ENCODE data around the gene PRKN.

PRKN gene

DNA sequence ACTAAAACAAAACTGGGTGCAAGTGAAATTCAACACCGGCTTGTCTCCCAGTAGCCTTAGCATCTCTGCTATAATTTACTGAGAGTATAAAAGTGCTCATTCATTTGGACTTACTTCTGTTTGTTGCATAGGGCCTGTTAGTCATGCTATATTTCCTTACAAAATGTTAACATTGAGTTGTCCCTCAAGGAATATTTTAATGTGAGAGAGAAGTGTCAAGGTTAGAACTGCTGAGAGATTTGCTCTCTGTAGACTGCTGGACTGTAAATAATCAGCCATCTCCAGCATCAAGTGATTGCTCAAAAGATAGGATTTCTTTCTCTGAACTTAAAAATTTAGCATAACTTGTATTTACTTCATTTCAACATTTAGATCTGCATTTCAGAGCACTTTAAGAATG lies 1125.2 kb downstream of the PRKN start:
- no peaks in the 10 kb centered on the region for H3K9me3 ChIP-seq (ENCODE audit: control insufficient read depth, insufficient read depth, low read depth, low read length)
- ChIA-PET CTCF (interaction anchor here (0.6 to 0.9 kb wide), 3 partner anchors 15 to 333 kb away, joined by 3 to 4 read pairs (median 3); no protein-coding TSS in a partner anchor), POLR2A (no interaction called here)
- H3K4me3 ChIP-seq (ENCODE audit: low read depth, low read length): no peak overlapping the region
- TF ChIP-seq ZNF37A (tag by site-specific recombination; IDR thresholded peaks at IDR 0.05) (no peak), ZNF449 (tag by site-specific recombination; IDR thresholded peaks at IDR 0.05) (no peak), ZNF391 (tag by site-specific recombination; IDR thresholded peaks at IDR 0.05; ENCODE audit: borderline replicate concordance, low read depth) (no peak), ZBTB26 (tag by site-specific recombination; optimal IDR thresholded peaks at IDR 0.05) (no peak), SALL2 (tag by site-specific recombination; IDR thresholded peaks at IDR 0.05; ENCODE audit: borderline replicate concordance) (no peak), ZNF548 (tag by site-specific recombination; IDR thresholded peaks at IDR 0.05) (no peak), ZBTB6 (tag by site-specific recombination; IDR thresholded peaks at IDR 0.05) (no peak), ZNF23 (tag by site-specific recombination; IDR thresholded peaks at IDR 0.05; ENCODE audit: borderline replicate concordance) (no peak), ZNF530 (tag by site-specific recombination; IDR thresholded peaks at IDR 0.05; ENCODE audit: low read depth) (no peak)
- H3K4me1 ChIP-seq (ENCODE audit: control insufficient read depth, insufficient read depth, low read length): 0 out of 2 replicates have a peak, but pooled peaks cover 5% of the 10 kb centered on the region
- no peak overlapping the region for H3K27ac ChIP-seq (ENCODE audit: extremely low read depth, low read depth, low read length)
- H3K36me3 ChIP-seq (ENCODE audit: control insufficient read depth in 2 of 2, insufficient read depth in 1 of 2, low read length in 2 of 2): no peaks in the 10 kb centered on the region

DNA sequence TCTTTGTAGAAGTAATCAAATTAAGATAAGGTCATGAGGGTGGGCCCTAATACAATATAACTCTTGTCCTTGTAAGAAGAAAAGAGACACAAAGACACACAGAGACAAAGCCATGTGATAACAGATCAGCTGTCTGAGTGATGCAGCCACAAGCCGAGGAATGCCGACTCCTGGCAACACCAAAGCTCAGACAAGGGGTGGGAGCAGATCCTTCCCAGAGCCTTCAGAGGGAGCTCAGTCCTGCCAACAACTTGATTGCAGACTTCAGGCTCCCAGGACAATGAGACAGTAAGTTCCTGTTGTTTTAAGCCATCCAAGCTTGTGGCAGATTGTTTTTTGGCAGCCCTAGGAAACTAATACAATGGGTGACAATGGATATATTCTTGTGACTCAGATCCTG lies 1128.7 kb downstream of the PRKN start:
- no peak overlapping the region for H3K27ac ChIP-seq (ENCODE audit: extremely low read depth, low read depth, low read length)
- no peak overlapping the region for H3K4me3 ChIP-seq (ENCODE audit: low read depth, low read length)
- no peak for TF ChIP-seq FEZF1 (tag by site-specific recombination; IDR thresholded peaks at IDR 0.05)
- TF ChIP-seq IKZF3 (tag by site-specific recombination; IDR thresholded peaks at IDR 0.05): no peak
- TF ChIP-seq ZIC2 (tag by site-specific recombination; IDR thresholded peaks at IDR 0.05): no peak
- TF ChIP-seq ZNF561 (tag by site-specific recombination; IDR thresholded peaks at IDR 0.05; ENCODE audit: borderline replicate concordance): no peak
- no peak for TF ChIP-seq ZNF248 (tag by site-specific recombination; IDR thresholded peaks at IDR 0.05)
- TF ChIP-seq, protein P1, sequence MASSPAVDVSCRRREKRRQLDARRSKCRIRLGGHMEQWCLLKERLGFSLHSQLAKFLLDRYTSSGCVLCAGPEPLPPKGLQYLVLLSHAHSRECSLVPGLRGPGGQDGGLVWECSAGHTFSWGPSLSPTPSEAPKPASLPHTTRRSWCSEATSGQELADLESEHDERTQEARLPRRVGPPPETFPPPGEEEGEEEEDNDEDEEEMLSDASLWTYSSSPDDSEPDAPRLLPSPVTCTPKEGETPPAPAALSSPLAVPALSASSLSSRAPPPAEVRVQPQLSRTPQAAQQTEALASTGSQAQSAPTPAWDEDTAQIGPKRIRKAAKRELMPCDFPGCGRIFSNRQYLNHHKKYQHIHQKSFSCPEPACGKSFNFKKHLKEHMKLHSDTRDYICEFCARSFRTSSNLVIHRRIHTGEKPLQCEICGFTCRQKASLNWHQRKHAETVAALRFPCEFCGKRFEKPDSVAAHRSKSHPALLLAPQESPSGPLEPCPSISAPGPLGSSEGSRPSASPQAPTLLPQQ (tag by site-specific recombination; IDR thresholded peaks at IDR 0.05): no peak
- TF ChIP-seq GLI2 (tag by site-specific recombination; IDR thresholded peaks at IDR 0.05; ENCODE audit: borderline replicate concordance, low read depth): no peak
- TF ChIP-seq TRIM28 (IDR thresholded peaks at IDR 0.05; ENCODE audit: borderline replicate concordance, low read length): no peak
- TF ChIP-seq ZNF16 (tag by site-specific recombination; IDR thresholded peaks at IDR 0.05; ENCODE audit: low read depth): no peak
- TF ChIP-seq ZNF148 (tag by site-specific recombination; IDR thresholded peaks at IDR 0.05; ENCODE audit: borderline replicate concordance): no peak
- TF ChIP-seq, protein P2, sequence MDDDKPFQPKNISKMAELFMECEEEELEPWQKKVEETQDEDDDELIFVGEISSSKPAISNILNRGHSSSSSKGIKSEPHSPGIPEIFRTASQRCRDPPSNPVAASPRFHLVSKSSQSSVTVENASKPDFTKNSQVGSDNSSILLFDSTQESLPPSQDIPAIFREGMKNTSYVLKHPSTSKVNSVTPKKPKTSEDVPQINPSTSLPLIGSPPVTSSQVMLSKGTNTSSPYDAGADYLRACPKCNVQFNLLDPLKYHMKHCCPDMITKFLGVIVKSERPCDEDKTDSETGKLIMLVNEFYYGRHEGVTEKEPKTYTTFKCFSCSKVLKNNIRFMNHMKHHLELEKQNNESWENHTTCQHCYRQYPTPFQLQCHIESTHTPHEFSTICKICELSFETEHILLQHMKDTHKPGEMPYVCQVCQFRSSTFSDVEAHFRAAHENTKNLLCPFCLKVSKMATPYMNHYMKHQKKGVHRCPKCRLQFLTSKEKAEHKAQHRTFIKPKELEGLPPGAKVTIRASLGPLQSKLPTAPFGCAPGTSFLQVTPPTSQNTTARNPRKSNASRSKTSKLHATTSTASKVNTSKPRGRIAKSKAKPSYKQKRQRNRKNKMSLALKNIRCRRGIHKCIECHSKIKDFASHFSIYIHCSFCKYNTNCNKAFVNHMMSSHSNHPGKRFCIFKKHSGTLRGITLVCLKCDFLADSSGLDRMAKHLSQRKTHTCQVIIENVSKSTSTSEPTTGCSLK (tag by site-specific recombination; IDR thresholded peaks at IDR 0.05): no peak
- TF ChIP-seq ZNF670 (tag by site-specific recombination; IDR thresholded peaks at IDR 0.05; ENCODE audit: low read depth): no peak
- no peak for TF ChIP-seq SP3 (tag by site-specific recombination; IDR thresholded peaks at IDR 0.05)
- no peak for TF ChIP-seq ZNF48 (tag by site-specific recombination; IDR thresholded peaks at IDR 0.05)
- ChIA-PET CTCF (interaction anchor here (0.5 to 0.6 kb wide), 2 partner anchors 11 to 227 kb away, joined by 3 to 4 read pairs; no protein-coding TSS in a partner anchor), POLR2A (no interaction called here)
- H3K9me3 ChIP-seq (ENCODE audit: control insufficient read depth, insufficient read depth, low read depth, low read length): no peaks in the 10 kb centered on the region
- H3K36me3 ChIP-seq (ENCODE audit: control insufficient read depth in 2 of 2, insufficient read depth in 1 of 2, low read length in 2 of 2): no peaks in the 10 kb centered on the region
- 0 out of 2 replicates have a peak, but pooled peaks cover 5% of the 10 kb centered on the region for H3K4me1 ChIP-seq (ENCODE audit: control insufficient read depth, insufficient read depth, low read length)
